GM12892 (cell line): ENCODE measurements around the gene FARP1.

ENCODE experiments used
- POLR2A ChIP-seq: IDR thresholded peaks from 2 replicates; pipeline ENCODE4 v1.6.1; 2011; ENCODE audit warnings: low read depth, low read length, control low read depth
- TAF1 ChIP-seq: IDR thresholded peaks from 2 replicates; pipeline ENCODE4 v1.6.1; 2011; ENCODE audit warnings: low read depth, mild to moderate bottlenecking, control low read depth, low read length, borderline replicate concordance

DNA sequence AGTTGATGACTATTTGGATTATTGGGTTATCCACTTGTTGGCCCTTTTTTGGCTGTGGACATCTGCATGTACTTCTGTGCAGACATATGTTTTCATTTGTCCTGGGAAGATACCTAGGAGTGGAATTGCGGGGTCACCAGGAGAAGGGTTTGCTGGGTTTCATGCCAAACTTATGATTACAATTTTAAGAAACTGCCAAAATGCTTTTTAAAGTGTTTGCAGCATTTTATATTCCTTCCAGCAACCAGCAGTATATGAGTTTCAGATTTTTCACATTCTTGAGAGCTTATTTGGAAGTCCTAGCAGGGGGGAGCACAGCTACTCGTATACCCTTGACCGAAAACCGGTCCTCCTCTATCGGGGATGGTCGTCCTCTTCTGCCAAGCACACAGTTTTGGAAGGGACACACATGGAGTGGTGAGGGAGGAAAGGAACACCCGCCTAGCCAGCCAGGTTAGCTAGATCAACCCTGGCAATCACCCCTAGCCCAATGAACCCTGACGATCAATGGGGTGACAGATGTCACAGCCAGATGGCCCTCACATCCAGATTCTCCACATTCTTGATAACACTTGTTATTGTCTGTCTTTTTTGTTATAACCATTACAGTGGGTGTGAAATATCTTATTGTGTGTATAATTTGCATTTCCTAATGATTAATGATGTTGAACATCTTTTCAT, 60.9 kb downstream of the FARP1 start:
- TF ChIP-seq POLR2A, result no peak
- TF ChIP-seq TAF1, result no peak
